GM18498 (cell line): ENCODE results near the gene CSTF1.
A peak's percentile ranks its signal among the peaks of the same experiment; 100 is the strongest.

Experiments used
- ATAC-seq: cut with Tn5 transposase; IDR thresholded peaks from one replicate; pipeline ENCODE4 v1.9.1; 2021; ENCODE audit warnings: mild to moderate bottlenecking, moderate library complexity; ENCODE audit not compliant: unreplicated experiment

The CSTF1 gene

GRCh38 chr20:56392132-56392880 is at the start of gene CSTF1, which contains the start of gene AURKA:
Gene CSTF1, plus strand, starts transcription at chr20:56392645. Its CDS starts 2,908 bp downstream, at chr20:56395553.
Gene AURKA, minus strand, starts transcription at chr20:56392215. Its CDS starts 4,018 bp downstream, at chr20:56388197.
- peak; percentile 90 for ATAC-seq

DNA sequence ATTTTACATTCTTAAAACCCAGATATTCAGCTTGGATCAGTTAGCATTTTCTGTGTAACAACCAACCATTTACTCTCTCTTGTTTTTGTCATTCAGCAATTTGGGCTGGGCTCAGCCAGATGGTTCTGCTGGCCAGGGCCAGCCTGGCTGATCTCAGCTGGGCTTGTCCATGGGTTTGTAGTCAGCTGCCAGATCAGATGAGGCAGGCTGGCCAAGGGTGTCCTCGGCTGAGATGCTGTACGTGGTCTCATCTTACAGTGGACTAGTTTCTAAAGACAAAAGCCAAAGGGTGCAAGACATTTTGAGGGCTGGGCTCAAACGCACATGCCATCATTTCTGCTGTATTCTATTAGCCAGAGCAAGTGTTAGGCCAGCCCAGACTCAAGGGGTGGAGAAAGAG is 49.7 kb upstream of the CSTF1 start:
- no peak for ATAC-seq

- ATAC-seq: no peak
Measured at GRCh38 chr20:56343861-56344381, 48.5 kb upstream of the CSTF1 start.

DNA sequence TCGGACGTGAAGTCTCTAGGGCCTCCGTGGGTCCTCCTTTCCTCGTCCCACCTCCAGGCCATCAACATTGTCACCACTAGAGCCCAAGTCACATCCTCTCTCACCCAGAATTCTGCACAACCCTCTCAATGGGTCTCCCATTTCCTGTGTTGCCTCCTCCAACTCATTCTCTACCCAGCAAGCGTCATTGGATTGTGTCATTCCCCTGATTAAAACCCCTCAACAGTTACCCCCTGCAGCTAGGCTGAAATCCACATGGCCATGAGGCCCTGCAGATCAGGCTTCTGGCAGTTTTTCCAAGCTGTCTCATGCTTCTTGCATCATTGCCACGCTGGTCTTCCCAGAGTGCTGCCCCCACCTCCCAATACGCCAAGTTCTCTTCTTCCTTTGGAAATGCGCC is 46.5 kb upstream of the CSTF1 start:
- no peak for ATAC-seq

DNA sequence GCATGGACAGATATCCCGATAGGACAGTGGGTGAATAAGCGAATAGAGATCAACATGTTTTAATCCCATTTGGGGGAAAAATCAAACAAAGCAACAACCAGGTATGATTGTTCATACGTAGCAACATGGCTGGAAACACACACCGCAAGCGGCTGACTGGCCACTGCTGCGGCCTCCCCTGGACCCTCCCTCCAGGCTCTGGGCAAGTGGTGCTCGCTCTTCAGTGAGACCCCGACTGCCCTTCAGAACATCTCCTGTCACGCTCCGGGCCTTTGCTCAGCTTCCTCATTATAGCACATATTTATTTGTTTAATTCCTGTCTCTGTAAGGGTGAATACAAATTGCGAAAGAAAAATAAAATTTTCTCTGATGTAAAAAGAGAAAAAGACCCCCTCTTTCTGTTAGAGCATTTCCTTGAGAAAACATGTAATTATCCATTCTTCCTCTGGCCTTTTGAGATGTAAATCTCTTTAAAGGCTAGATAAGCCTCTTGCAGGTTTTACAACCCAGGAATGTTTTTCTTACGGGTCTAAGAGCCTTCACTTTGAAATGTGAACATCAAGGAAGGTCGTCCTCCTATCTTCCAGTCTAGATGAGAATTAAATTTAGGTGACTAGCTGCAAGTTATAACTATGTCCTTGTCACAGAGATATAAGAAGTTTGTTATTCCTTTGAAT is 44.7 kb upstream of the CSTF1 start:
- ATAC-seq: no peak

GRCh38 chr20:56348305-56348693 is 44.1 kb upstream of the CSTF1 start:
- no peak for ATAC-seq

DNA sequence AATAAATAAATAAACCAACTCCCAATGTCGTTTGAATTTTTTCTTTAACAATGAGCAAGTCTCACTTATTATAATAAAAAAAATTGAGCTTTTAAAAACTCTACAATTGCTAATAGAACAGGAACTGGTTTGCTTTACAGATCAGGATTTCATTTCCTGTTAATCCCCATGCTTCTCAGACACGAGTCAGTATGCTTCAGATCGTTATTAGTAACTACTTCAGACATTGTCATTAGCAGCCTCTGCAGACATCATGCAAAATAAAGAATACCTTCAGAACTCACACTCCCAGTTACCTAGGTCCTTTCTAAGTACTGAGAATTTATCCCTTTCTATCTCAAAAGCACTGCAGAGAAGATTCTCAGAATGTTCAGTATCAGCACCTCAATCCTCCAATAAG is 43.7 kb upstream of the CSTF1 start:
- ATAC-seq: no peak

DNA sequence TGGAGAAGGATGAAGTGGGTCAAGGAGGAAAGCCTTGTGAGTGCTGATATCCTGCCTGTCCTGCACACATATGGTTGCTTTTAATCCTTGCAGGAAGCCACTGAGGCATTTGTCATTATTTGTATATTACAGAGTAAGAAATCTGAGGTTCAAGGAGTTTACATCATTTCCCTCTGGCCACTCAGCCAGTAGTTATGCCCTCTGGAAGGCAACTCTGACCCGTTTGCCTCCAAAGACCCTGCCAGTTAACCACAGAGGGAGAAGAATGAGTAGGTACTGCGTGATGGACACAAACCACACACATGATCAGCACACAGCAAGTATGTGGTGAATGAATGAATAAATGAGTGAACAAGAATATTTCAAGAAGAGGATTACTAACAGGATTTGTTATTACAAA is 41.6 kb upstream of the CSTF1 start:
- ATAC-seq: no peak

DNA sequence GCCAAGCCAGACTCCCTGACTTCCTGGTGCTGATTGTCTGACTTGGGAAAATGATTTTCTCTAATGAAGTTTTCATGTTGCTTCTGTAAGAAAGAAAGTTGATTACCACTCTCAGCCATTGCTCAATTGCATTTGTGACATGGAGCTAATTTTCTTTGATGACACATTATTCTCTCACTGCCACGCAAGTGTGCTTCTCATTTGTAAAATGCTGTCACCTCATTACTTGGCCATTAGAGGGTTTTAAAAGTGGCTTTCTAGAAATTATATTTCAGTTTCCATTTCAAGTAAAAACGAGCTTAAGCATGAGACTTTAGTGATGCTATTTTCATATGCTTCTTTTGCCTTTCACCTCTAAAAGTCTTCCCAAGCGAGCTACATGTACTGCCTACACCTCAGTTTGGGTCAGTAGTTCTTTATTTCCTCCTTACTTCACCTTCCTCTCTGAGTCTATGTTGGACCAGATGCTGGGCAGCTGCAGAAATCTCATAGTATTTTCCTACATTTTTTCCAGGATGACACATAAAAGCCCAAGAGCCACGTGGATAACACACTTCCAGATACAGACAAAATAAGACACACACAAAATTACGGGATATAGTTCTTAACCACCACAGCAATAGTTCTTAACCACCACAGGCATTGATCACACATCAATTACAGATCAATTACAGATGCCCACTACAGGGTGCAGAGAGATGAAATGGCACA is 39.9 kb upstream of the CSTF1 start:
- ATAC-seq: no peak

DNA sequence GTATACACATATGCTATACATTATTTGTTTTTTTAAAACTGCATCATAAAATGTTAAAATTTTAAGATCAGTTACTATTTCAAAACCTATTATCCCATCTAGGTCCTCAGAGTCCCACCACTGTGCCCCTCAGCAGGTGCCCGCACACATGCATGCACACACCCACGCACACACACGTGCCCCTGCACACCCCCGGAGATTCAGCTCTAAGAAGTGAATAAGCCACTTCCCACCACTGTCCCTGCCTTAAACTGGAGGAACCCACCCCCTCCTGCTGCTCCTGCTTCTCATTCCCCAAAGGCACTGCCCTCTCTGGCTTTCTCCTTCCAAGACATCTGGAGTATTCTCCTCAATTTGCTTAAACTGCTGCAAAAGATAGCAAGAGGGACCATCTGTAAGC is 39.1 kb upstream of the CSTF1 start:
- no peak for ATAC-seq

GRCh38 chr20:56358070-56358469 is 34.4 kb upstream of the CSTF1 start:
- ATAC-seq: no peak

DNA sequence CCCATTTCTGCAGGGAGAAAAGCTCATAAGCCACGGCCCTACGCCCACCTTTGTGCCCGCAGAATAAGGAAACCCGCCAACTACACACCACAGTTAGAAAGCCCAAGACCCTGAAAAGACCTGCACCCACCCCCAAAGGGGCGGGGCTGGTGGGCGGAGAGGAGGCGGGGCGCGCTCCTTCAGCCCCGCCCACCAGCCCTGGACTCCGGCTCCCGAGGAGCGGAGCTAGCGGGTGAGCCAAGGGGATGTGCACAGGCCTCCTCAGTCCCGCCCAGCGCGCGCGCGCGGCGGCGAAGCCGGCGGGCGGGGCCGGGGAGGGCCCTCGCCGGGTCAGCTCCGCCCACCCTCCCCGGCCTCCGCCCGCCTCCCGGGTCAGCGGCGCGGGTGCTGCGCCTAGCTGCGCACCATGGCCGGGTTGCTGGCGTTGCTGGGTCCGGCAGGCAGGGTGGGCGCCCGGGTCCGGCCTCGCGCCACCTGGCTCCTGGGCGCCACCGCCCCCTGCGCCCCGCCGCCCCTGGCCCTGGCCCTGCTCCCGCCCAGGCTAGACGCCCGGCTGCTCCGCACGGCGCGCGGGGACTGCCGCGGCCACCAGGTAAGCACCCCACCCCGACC is 33.7 kb upstream of the CSTF1 start, which contains the start of gene FAM210B:
Gene FAM210B (plus strand): TSS at position 375 of the 612 bp plus-strand sequence. CDS start 32 bp downstream, at position 407.
- ATAC-seq: peak; percentile 98

- peak; percentile 29 for ATAC-seq
Measured at GRCh38 chr20:56359212-56360132, 33.0 kb upstream of the CSTF1 start.

- no peak for ATAC-seq
Measured at GRCh38 chr20:56360133-56360907, 32.1 kb upstream of the CSTF1 start.

DNA sequence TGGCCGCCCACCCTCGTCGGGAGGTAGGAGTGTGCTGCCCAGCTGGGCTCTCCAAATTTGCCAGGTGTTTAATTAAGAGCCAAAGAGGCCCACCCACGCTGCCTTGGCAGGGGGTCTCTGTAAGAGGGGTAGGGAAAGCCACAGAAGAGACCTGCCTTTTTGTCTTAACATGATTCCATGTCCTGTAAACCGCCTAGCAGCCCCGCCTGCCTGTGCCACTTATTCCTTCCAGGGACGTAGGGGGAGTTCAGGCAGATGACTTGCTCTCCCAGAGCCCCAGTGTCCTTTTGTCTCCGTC is 31.6 kb upstream of the CSTF1 start:
- ATAC-seq: no peak

DNA sequence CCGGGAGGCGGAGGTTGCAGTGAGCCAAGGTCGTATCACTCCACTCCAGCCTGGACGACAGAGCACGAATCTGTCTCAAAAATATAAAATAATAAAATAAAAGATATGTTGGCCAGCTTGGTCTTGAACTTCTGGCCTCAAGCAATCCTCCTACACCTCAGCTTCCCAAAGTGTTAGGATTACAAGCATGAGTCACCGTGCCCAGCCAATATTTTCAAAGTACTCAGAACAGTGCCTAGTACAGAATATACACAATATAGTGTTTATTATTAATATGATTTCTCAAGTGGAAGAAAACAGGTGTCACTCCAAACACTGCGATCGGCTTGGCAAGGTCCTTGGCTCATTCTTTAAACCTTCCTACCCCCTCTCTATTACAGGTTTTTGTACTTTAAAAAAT is 30.5 kb upstream of the CSTF1 start:
- ATAC-seq: no peak

DNA sequence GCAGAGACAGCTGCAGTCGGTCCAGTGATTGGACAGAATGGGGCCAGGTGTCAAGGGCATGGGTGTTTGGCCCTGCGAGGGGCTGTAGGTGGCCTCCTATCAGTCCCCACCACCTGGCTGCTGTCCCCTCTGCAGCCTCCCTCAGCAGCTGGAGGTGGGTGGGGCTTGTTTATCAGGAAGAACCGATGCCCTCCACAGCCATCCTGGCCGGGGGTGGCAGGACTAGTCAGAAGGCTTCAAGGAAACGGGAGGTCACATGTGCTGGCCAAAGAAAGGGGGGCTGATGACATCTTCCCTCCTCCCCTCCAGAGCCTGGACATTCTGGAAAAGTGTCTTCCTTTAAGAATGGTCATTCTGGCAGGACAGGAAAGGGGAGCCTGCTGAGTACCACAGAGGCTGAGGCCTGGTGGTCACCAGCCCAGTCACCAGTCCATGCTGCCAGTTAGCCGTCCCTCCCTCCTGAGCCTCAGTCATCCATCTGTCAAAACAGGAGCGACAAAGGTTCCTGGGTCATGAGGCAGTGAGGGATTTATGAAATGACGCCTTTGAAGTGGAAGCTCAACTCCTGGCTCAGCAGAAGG is 29.5 kb upstream of the CSTF1 start:
- ATAC-seq: no peak

DNA sequence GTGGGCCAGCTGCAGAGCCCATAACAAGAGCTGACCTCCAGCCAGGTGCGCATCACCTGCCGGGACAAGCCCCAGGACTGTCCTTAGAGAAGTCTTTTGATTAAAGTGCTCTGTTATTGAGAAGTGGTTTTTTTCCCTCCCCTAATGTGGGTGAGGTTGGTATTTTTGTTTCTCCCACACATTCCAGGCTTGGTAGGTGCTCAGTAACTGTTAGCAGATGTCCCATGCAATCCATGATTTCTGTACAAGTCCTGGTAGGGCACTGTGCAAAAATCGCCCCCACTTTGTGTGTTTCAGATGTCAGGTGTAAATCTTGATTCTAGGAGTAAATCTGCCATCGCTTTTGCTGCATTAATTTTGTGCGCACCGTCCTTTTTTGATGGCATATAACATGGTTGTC is 29.0 kb upstream of the CSTF1 start:
- ATAC-seq: no peak
